Parathyroid adenoma (tissue), 2 donors: ENCODE data around the gene GRAMD4.

ENCODE experiments used
- H2AFZ ChIP-seq: fragments of 300-600 bp; sonication (generic); one replicate; pipeline ENCODE4 v1.7.0; 2017; ENCODE audit warnings: antibody characterized with exemption, mild to moderate bottlenecking
- H3K27ac ChIP-seq: fragments of 300-600 bp; sonication (generic); one replicate; pipeline ENCODE4 v1.7.0; 2017
- H3K27me3 ChIP-seq: fragments of 300-600 bp; sonication (generic); one replicate; pipeline ENCODE4 v1.7.0; 2017; ENCODE audit warnings: low read length; ENCODE audit not compliant: control insufficient read depth, insufficient read depth
- H3K36me3 ChIP-seq: fragments of 300-600 bp; sonication (generic); one replicate; pipeline ENCODE4 v1.7.0; 2017; ENCODE audit warnings: low read length; ENCODE audit not compliant: control insufficient read depth, insufficient read depth
- H3K4me1 ChIP-seq: fragments of 300-600 bp; sonication (generic); one replicate; pipeline ENCODE4 v1.7.0; 2017; ENCODE audit warnings: control low read depth
- H3K4me2 ChIP-seq: fragments of 300-600 bp; sonication (generic); one replicate; pipeline ENCODE4 v1.7.0; 2017; ENCODE audit warnings: low read length
- H3K4me3 ChIP-seq: fragments of 300-600 bp; sonication (generic); one replicate; pipeline ENCODE4 v1.7.0; 2017; ENCODE audit warnings: low read depth, low read length
- H3K79me2 ChIP-seq: fragments of 300-600 bp; sonication (generic); one replicate; pipeline ENCODE4 v1.7.0; 2017; ENCODE audit warnings: control low read depth
- H3K9ac ChIP-seq: fragments of 300-600 bp; sonication (generic); one replicate; pipeline ENCODE4 v1.7.0; 2017; ENCODE audit warnings: mild to moderate bottlenecking
- H3K9me3 ChIP-seq: fragments of 300-600 bp; sonication (generic); one replicate; pipeline ENCODE4 v1.7.0; 2017; ENCODE audit warnings: low read length; ENCODE audit not compliant: control insufficient read depth
- TF ChIP-seq, protein P1 (sequence below): fragments of 300-600 bp; sonication (generic); IDR thresholded peaks from one replicate; pipeline ENCODE4 v1.7.0; 2017; ENCODE audit warnings: antibody characterized with exemption, mild to moderate bottlenecking
- donor health status: primary hyperparathyroidism.

Gene GRAMD4

GRCh38 chr22:46596819-46597218 is 23.4 kb upstream of the GRAMD4 start:
- Histone ChIP-seq H3K4me2 (peak overlapping the region; percentile 4), H3K27me3 (no peaks in the 10 kb centered on the region), H3K79me2 (no peaks in the 10 kb centered on the region), H3K4me3 (no peak overlapping the region), H3K9me3 (no peaks in the 10 kb centered on the region), H3K27ac (peak overlapping the region; percentile 54), H2AFZ (no peak overlapping the region), H3K9ac (no peak overlapping the region), H3K4me1 (peaks cover 7% of the 10 kb centered on the region), H3K36me3 (no peaks in the 10 kb centered on the region)
- TF ChIP-seq, protein P1, sequence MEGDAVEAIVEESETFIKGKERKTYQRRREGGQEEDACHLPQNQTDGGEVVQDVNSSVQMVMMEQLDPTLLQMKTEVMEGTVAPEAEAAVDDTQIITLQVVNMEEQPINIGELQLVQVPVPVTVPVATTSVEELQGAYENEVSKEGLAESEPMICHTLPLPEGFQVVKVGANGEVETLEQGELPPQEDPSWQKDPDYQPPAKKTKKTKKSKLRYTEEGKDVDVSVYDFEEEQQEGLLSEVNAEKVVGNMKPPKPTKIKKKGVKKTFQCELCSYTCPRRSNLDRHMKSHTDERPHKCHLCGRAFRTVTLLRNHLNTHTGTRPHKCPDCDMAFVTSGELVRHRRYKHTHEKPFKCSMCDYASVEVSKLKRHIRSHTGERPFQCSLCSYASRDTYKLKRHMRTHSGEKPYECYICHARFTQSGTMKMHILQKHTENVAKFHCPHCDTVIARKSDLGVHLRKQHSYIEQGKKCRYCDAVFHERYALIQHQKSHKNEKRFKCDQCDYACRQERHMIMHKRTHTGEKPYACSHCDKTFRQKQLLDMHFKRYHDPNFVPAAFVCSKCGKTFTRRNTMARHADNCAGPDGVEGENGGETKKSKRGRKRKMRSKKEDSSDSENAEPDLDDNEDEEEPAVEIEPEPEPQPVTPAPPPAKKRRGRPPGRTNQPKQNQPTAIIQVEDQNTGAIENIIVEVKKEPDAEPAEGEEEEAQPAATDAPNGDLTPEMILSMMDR = peak; percentile 15

DNA sequence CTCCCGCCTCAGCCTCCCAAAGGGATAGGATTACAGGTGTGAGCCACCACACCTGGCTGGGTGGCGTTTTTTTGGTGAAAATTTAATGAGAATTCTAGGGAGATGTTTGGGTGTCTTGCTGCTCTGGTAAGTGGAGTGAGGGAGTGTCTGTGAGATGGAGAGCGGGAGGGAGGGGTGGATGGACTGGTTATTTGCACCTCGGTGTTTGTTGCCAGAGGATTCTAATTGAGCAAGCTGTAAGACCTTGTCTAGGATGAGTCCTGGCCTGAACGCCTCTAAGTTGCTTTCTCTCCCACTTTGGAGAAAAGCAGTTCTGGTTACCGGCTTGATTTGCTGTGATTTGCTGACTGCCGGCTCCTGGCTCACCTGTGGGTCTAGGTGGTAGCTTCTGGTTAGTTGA is 22.0 kb upstream of the GRAMD4 start:
- Histone ChIP-seq H3K9ac (no peak overlapping the region), H3K4me1 (peaks cover 7% of the 10 kb centered on the region), H2AFZ (no peak overlapping the region), H3K4me3 (no peak overlapping the region), H3K27me3 (no peaks in the 10 kb centered on the region), H3K79me2 (no peaks in the 10 kb centered on the region), H3K4me2 (no peak overlapping the region), H3K27ac (no peak overlapping the region), H3K36me3 (no peaks in the 10 kb centered on the region), H3K9me3 (no peaks in the 10 kb centered on the region)
- TF ChIP-seq, protein P1 = no peak

- no peak overlapping the region for H2AFZ ChIP-seq
- no peaks in the 10 kb centered on the region for H3K27me3 ChIP-seq
- peaks cover 7% of the 10 kb centered on the region for H3K4me1 ChIP-seq
- H3K79me2 ChIP-seq = no peaks in the 10 kb centered on the region
- H3K36me3 ChIP-seq = no peaks in the 10 kb centered on the region
- H3K27ac ChIP-seq = no peak overlapping the region
- no peaks in the 10 kb centered on the region for H3K9me3 ChIP-seq
- H3K9ac ChIP-seq = no peak overlapping the region
- no peak overlapping the region for H3K4me3 ChIP-seq
- no peak overlapping the region for H3K4me2 ChIP-seq
- TF ChIP-seq, protein P1 = no peak
Measured at GRCh38 chr22:46598737-46599424, 21.3 kb upstream of the GRAMD4 start.

- no peak overlapping the region for H3K27ac ChIP-seq
- no peak overlapping the region for H3K4me2 ChIP-seq
- H3K9ac ChIP-seq = no peak overlapping the region
- H3K36me3 ChIP-seq = no peaks in the 10 kb centered on the region
- peaks cover 7% of the 10 kb centered on the region for H3K4me1 ChIP-seq
- H3K4me3 ChIP-seq = no peak overlapping the region
- no peaks in the 10 kb centered on the region for H3K27me3 ChIP-seq
- no peaks in the 10 kb centered on the region for H3K9me3 ChIP-seq
- peaks cover 1% of the 10 kb centered on the region for H3K79me2 ChIP-seq
- no peak overlapping the region for H2AFZ ChIP-seq
- TF ChIP-seq, protein P1 = no peak
Measured at GRCh38 chr22:46600273-46600796, 19.9 kb upstream of the GRAMD4 start.

DNA sequence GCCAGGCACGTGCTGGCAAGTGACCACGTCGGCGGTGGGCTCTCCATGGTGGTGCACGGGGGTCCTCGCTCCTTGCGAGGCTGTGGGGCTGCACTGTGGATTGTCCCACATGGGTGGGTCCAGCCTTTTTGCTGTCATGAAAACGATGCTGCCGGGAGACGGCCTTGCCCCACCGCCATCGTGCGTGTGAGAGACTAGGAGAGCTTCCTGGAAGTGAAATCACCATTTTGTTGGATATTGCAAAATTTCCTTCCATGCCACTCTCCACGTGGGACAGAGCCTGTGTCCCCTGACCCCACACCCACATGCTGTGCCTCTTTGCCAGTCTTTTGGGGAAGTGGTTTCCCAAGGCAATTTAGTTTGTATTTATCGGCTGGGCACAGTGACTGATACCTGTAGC is 18.2 kb upstream of the GRAMD4 start:
- TF ChIP-seq, protein P1 = no peak
- H3K9ac ChIP-seq = no peak overlapping the region
- H3K79me2 ChIP-seq = peaks cover 4% of the 10 kb centered on the region
- H3K36me3 ChIP-seq = no peaks in the 10 kb centered on the region
- H3K27me3 ChIP-seq = no peaks in the 10 kb centered on the region
- no peak overlapping the region for H2AFZ ChIP-seq
- no peak overlapping the region for H3K4me2 ChIP-seq
- H3K4me1 ChIP-seq = no peaks in the 10 kb centered on the region
- H3K27ac ChIP-seq = no peak overlapping the region
- no peak overlapping the region for H3K4me3 ChIP-seq
- no peaks in the 10 kb centered on the region for H3K9me3 ChIP-seq
